ENCODE data around the gene ULK4.

GRCh38 chr3:41573591-41573990 is 388.3 kb downstream of the ULK4 start:
- TF ChIP-seq POLR2A (IDR thresholded peaks at IDR 0.05), result no peak
- no peak for TF ChIP-seq CTCF (IDR thresholded peaks at IDR 0.05)
- TF ChIP-seq EP300 (IDR thresholded peaks at IDR 0.05), result no peak

Data from tibial nerve (tissue), 4 donors.